ENCODE results near the gene PINLYP.
"Not testable (repeated sequence)": the region's sequence is repeated elsewhere in the genome, so short reads cannot be mapped to it uniquely, and the experiment has no call there.

Gene PINLYP

DNA sequence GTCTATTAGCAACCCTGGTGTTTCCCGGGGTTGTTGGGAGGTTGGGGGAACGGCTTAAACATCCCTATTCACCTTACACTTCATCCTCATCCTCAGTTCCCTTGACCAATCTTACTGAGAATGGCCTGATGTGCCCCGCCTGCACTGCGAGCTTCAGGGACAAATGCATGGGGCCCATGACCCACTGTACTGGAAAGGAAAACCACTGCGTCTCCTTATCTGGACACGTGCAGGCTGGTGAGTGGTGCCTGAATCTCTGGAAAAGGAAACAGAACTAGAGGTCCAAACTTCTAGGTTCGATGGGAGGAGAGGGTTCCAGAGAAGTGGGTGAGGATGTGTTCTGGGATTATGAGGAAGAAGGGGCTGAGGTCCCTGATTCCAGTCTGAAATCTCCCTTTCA lies 5.9 kb downstream of the PINLYP start:
- TF ChIP-seq CTCF (IDR thresholded peaks at IDR 0.05; ENCODE audit: borderline replicate concordance, control extremely low read depth, extremely low read depth, insufficient read depth, missing control alignments): no peak
- DNase-seq (ENCODE audit: low spot score): no peak
- in situ Hi-C loops (cut with MboI; ENCODE audit: low sequenced_read_pairs, unreplicated experiment): no loop called here

GRCh38 chr19:43582495-43582894 lies 6.9 kb downstream of the PINLYP start:
- no peak for DNase-seq (ENCODE audit: low spot score)
- in situ Hi-C loops (cut with MboI; ENCODE audit: low sequenced_read_pairs, unreplicated experiment): no loop called here

GRCh38 chr19:43584484-43584883 lies 8.9 kb downstream of the PINLYP start:
- no peak for DNase-seq (ENCODE audit: low spot score)
- TF ChIP-seq CTCF (IDR thresholded peaks at IDR 0.05; ENCODE audit: borderline replicate concordance, control extremely low read depth, extremely low read depth, insufficient read depth, missing control alignments): no peak
- in situ Hi-C loops (cut with MboI; ENCODE audit: low sequenced_read_pairs, unreplicated experiment): no loop called here

More at GRCh38 chr19:43582495-43582894, 6.9 kb downstream of the PINLYP start:
- TF ChIP-seq CTCF (IDR thresholded peaks at IDR 0.05; ENCODE audit: borderline replicate concordance, control extremely low read depth, extremely low read depth, insufficient read depth, missing control alignments): no peak

DNA sequence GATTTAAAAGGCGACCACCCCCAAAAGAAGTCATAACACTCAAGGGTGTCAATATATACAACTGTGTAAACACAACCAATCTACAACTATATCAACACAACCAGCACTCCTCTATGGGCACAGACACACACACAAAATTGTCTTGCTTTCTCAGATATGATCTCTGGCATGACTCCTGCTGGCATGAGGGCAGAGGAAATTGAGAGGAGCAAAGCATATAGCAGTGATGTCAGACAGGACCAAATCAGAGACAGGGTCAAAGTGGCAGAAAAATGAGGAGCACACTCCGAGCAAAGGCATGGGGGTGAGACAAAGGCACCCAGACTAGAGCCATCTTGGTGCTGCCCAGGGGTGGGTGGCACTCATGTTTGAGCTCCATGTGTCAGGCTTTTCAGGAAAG lies 10.7 kb downstream of the PINLYP start:
- in situ Hi-C loops (cut with MboI; ENCODE audit: low sequenced_read_pairs, unreplicated experiment): no loop called here
- DNase-seq (ENCODE audit: low spot score): no peak
- no peak for TF ChIP-seq CTCF (IDR thresholded peaks at IDR 0.05; ENCODE audit: borderline replicate concordance, control extremely low read depth, extremely low read depth, insufficient read depth, missing control alignments)

DNA sequence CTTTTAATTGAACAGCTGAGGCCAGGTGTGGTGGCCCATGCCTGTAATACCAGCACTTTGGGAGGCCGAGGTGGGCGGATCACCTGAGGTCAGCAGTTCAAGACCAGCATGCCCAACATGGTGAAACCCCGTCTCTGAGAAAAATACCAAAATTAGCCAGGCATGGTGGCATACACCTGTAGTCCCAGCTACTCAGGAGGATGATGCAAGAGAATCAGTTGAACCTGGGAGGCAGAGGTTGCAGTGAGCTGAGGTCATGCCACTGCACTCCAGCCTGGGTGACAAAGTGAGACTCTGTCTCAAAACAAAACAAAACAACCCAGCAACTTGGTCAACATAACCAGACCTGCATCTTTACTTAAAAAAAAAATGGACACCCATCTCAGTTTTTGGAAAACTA lies 11.4 kb downstream of the PINLYP start:
- in situ Hi-C loops (cut with MboI; ENCODE audit: low sequenced_read_pairs, unreplicated experiment); DNase-seq (ENCODE audit: low spot score): not testable (repeated sequence)

DNA sequence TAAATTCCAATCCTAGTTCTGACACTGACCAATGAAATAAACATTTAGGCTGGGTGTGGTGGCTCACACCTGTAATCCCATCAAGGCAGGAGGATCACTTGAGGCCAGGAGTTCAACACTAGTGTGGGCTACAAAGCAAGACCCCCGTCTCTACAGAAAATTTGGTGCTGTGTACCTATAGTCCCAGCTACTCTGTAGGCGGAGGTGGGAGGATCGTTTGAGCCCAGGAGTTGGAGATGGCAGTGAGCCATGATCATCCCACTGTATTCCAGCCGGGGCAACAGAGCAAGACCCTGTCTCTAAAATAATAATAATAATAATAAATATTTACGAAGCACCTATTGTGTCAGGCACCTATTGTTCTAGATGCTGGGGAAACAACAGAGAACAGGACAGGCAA lies 13.7 kb downstream of the PINLYP start:
- TF ChIP-seq CTCF (IDR thresholded peaks at IDR 0.05; ENCODE audit: borderline replicate concordance, control extremely low read depth, extremely low read depth, insufficient read depth, missing control alignments): no peak
- in situ Hi-C loops (cut with MboI; ENCODE audit: low sequenced_read_pairs, unreplicated experiment): no loop called here

GRCh38 chr19:43589678-43590077 lies 14.1 kb downstream of the PINLYP start:
- no peak for TF ChIP-seq CTCF (IDR thresholded peaks at IDR 0.05; ENCODE audit: borderline replicate concordance, control extremely low read depth, extremely low read depth, insufficient read depth, missing control alignments)
- DNase-seq (ENCODE audit: low spot score): no peak
- in situ Hi-C loops (cut with MboI; ENCODE audit: low sequenced_read_pairs, unreplicated experiment): no loop called here

More for the DNA sequence above, 13.7 kb downstream of the PINLYP start:
- no peak for DNase-seq (ENCODE audit: low spot score)

All from GM13976 (cell line).